A673 (cell line): ENCODE data around the gene RPP25L. TPM values are rescaled to one million over a fixed set of nuclear protein-coding genes. Genes with fewer than 3 reads are reported as not detected.

Source experiments
- BruUV-seq: library from RNA; stranded (reverse); fragments of 400-500 nt; replicated peaks from 2 replicates; lab custom pipeline; 2021; lab: Mats Ljungman, UMichigan
- CTCF ChIA-PET: fragments of 300-600 bp; sonication (Branson Sonifier 250); formaldehyde crosslinking; loops from one replicate; lab custom pipeline; 2022; ENCODE audit warnings: antibody characterized with exemption; lab: Charles Lee
- POLR2A ChIA-PET: fragments of 300-600 bp; sonication (Branson Sonifier 250); formaldehyde crosslinking; loops from one replicate; lab custom pipeline; 2022; ENCODE audit warnings: antibody characterized with exemption; ENCODE audit not compliant: low non-redundant PET; lab: Charles Lee
- DNase-seq: peaks from one replicate; pipeline ENCODE4 v3.0.0-alpha.2; 2015; ENCODE audit warnings: low spot score
- H3K27ac ChIP-seq: fragments of 200-600 bp; sonication (generic); 2 replicates; pipeline ENCODE4 v1.5.1; 2016; ENCODE audit warnings: mixed run types, low read depth, mild to moderate bottlenecking, mixed read lengths, antibody characterized with exemption, low read length; ENCODE audit not compliant: poor library complexity, severe bottlenecking
- H3K27me3 ChIP-seq: fragments of 200-600 bp; sonication (generic); replicated peaks from 2 replicates; pipeline ENCODE4 v1.6.1; 2017; ENCODE audit warnings: mixed run types, low read depth, mild to moderate bottlenecking, mixed read lengths, antibody characterized with exemption, low read length; ENCODE audit not compliant: insufficient read depth, poor library complexity
- H3K36me3 ChIP-seq: fragments of 200-600 bp; sonication (generic); 2 replicates; pipeline ENCODE4 v1.6.1; 2016; ENCODE audit warnings: mixed run types, mild to moderate bottlenecking, mixed read lengths, antibody characterized with exemption, low read length; ENCODE audit not compliant: insufficient read depth, poor library complexity, severe bottlenecking
- H3K4me1 ChIP-seq: fragments of 200-600 bp; sonication (generic); 2 replicates; pipeline ENCODE4 v1.6.1; 2017; ENCODE audit warnings: mixed run types, mild to moderate bottlenecking, mixed read lengths, antibody characterized with exemption, low read length; ENCODE audit not compliant: insufficient read depth, poor library complexity, severe bottlenecking
- H3K4me3 ChIP-seq: fragments of 200-600 bp; sonication (generic); 2 replicates; pipeline ENCODE4 v1.5.1; 2016; ENCODE audit warnings: low read depth, mixed run types, mild to moderate bottlenecking, mixed read lengths, low read length; ENCODE audit not compliant: poor library complexity, severe bottlenecking
- H3K9me3 ChIP-seq: fragments of 200-600 bp; sonication (generic); 2 replicates; pipeline ENCODE4 v1.6.1; 2016; ENCODE audit warnings: mixed run types, low read depth, mild to moderate bottlenecking, mixed read lengths, antibody characterized with exemption, low read length; ENCODE audit not compliant: poor library complexity, severe bottlenecking
- CTCF ChIP-seq: fragments of 300-800, 200-600 bp; sonication (generic); conservative IDR thresholded peaks from 2 replicates; pipeline ENCODE4 v1.5.1; 2017; ENCODE audit warnings: low read depth, mild to moderate bottlenecking, antibody characterized with exemption, low read length, moderate library complexity, mixed read lengths
- EZH2 ChIP-seq: fragments of 200-600 bp; sonication (generic); IDR thresholded peaks from 2 replicates; pipeline ENCODE4 v1.6.1; 2017; ENCODE audit warnings: borderline replicate concordance, low read depth, mild to moderate bottlenecking, mixed read lengths, antibody characterized with exemption, low read length; ENCODE audit not compliant: poor library complexity, severe bottlenecking
- intact Hi-C: fragments of 100-400 bp; cut with micrococcal nuclease; formaldehyde crosslinking; loops from one replicate; pipeline ENCODE4 v1.10.0; 2022; ENCODE audit not compliant: unreplicated experiment
- total RNA-seq: library from RNA; stranded (reverse); gene quantifications from 2 replicates; pipeline ENCODE4 v1.2.3, GENCODE V29; 2021

The RPP25L gene
- total RNA-seq, 1 experiment from 2014 or later: 19.7 TPM

DNA sequence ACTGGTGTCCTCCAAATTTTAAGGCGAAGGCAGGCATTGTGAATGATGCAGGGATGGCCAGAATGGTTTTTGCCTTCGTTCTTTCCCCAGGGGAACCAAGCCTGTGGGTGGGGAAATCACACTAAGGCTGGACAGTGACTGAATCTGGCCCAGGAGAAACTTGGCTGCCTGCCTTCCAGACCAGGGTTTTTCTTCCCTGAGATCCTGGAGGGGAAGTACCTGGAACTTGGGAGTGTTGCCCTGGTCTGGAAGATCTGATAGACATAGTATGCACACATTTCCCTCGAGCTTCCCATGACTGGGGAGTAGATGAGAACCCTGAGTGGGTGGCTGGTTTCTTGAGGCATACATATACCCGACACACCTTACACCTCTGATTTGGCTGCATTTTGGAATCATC is 39.4 kb upstream of the RPP25L start:
- Histone ChIP-seq H3K4me1 (peaks cover 30% of the 10 kb centered on the region), H3K4me3 (no peak overlapping the region), H3K9me3 (no peaks in the 10 kb centered on the region), H3K27me3 (no peaks in the 10 kb centered on the region), H3K27ac (no peak overlapping the region), H3K36me3 (peaks cover 17% of the 10 kb centered on the region)
- intact Hi-C loops: no loop called here
- TF ChIP-seq EZH2: no peak
- no peak for TF ChIP-seq CTCF
- POLR2A ChIA-PET: no interaction called here
- no TSS peak for BruUV-seq
- DNase-seq: no peak
- CTCF ChIA-PET: no interaction called here

GRCh38 chr9:34650816-34651215 is 38.9 kb upstream of the RPP25L start:
- no TSS peak for BruUV-seq
- ChIA-PET CTCF (interaction anchor here (0.7 kb wide), 1 partner anchor 17 kb away, joined by 3 read pairs; no protein-coding TSS in a partner anchor), POLR2A (no interaction called here)
- DNase-seq: no peak
- intact Hi-C loops: no loop called here
- H3K27me3 ChIP-seq: no peaks in the 10 kb centered on the region
- peaks cover 33% of the 10 kb centered on the region for H3K4me1 ChIP-seq
- no peaks in the 10 kb centered on the region for H3K9me3 ChIP-seq
- H3K36me3 ChIP-seq: peaks cover 17% of the 10 kb centered on the region
- H3K27ac ChIP-seq: no peak overlapping the region
- H3K4me3 ChIP-seq: no peak overlapping the region
- TF ChIP-seq EZH2: no peak
- TF ChIP-seq CTCF: no peak

GRCh38 chr9:34648673-34649072 is 36.8 kb upstream of the RPP25L start:
- no peak for DNase-seq
- CTCF ChIA-PET: no interaction called here
- BruUV-seq: no TSS peak
- no peak overlapping the region for H3K27ac ChIP-seq
- peaks cover 18% of the 10 kb centered on the region for H3K4me1 ChIP-seq
- no peaks in the 10 kb centered on the region for H3K9me3 ChIP-seq
- intact Hi-C loops: no loop called here
- peaks cover 17% of the 10 kb centered on the region for H3K36me3 ChIP-seq
- TF ChIP-seq CTCF (no peak), EZH2 (no peak)
- no peak overlapping the region for H3K4me3 ChIP-seq
- no peaks in the 10 kb centered on the region for H3K27me3 ChIP-seq
- POLR2A ChIA-PET: no interaction called here
